Skeletal muscle satellite cell (primary cell): ENCODE measurements around the gene KXD1. TPM values are rescaled to one million over a fixed set of nuclear protein-coding genes. Genes with fewer than 3 reads are reported as not detected.

Experiments
- H3K27me3 ChIP-seq: 2 replicates; pipeline ENCODE4 v1.7.0; 2013; ENCODE audit warnings: low read length; ENCODE audit not compliant: control insufficient read depth, insufficient read depth
- H3K36me3 ChIP-seq: 2 replicates; pipeline ENCODE4 v1.7.0; 2013; ENCODE audit warnings: mild to moderate bottlenecking, control low read depth, low read length; ENCODE audit not compliant: insufficient read depth
- H3K4me1 ChIP-seq: 2 replicates; pipeline ENCODE4 v1.7.0; 2013; ENCODE audit warnings: low read length; ENCODE audit not compliant: control insufficient read depth, insufficient read depth
- H3K4me2 ChIP-seq: 2 replicates; pipeline ENCODE4 v1.7.0; 2013; ENCODE audit warnings: mild to moderate bottlenecking, low read length
- H3K4me3 ChIP-seq: 2 replicates; pipeline ENCODE4 v1.7.0; 2013; ENCODE audit warnings: low read length
- H3K9ac ChIP-seq: 2 replicates; pipeline ENCODE4 v1.7.0; 2013; ENCODE audit warnings: mild to moderate bottlenecking, low read depth, low read length, moderate library complexity
- H3K9me3 ChIP-seq: replicated peaks from 2 replicates; pipeline ENCODE4 v1.7.0; 2013; ENCODE audit warnings: mild to moderate bottlenecking, control low read depth, low read length
- total RNA-seq: library from RNA; depleted of rRNA; stranded (reverse); fragments of >200 nt; gene quantifications from 2 replicates; pipeline ENCODE4 v1.2.3, GENCODE V29; 2012; rRNA removed

The KXD1 gene
- total RNA-seq, result 142 and 164 TPM in 2 replicates

- Histone ChIP-seq H3K36me3 (peaks cover 6% of the 10 kb centered on the region), H3K4me3 (peak within 1 kb of the TSS; percentile 93), H3K4me2 (peak within 1 kb of the TSS; percentile 97), H3K9ac (peak within 1 kb of the TSS; percentile 97), H3K4me1 (peaks cover 30% of the 10 kb centered on the region), H3K27me3 (no peaks in the 10 kb centered on the region), H3K9me3 (no peaks in the 10 kb centered on the region)
Measured at GRCh38 chr19:18557411-18558201, at the start of gene KXD1. Gene KXD1 (plus strand): TSS chr19:18557870. CDS start chr19:18562057, 4,187 bp downstream.

GRCh38 chr19:18508585-18508984 lies 49.1 kb upstream of the KXD1 start:
- Histone ChIP-seq H3K4me2 (no peak overlapping the region), H3K4me1 (peaks cover 41% of the 10 kb centered on the region), H3K27me3 (no peaks in the 10 kb centered on the region), H3K9ac (no peak overlapping the region), H3K36me3 (no peaks in the 10 kb centered on the region), H3K4me3 (no peak overlapping the region), H3K9me3 (no peaks in the 10 kb centered on the region)

GRCh38 chr19:18510216-18510615 lies 47.5 kb upstream of the KXD1 start:
- H3K9ac ChIP-seq, result no peak overlapping the region
- no peaks in the 10 kb centered on the region for H3K9me3 ChIP-seq
- peaks cover 4% of the 10 kb centered on the region for H3K36me3 ChIP-seq
- H3K4me1 ChIP-seq, result peaks cover 38% of the 10 kb centered on the region
- H3K27me3 ChIP-seq, result no peaks in the 10 kb centered on the region
- no peak overlapping the region for H3K4me2 ChIP-seq
- no peak overlapping the region for H3K4me3 ChIP-seq

- Histone ChIP-seq H3K9ac (no peak overlapping the region), H3K4me3 (no peak overlapping the region), H3K4me1 (peaks cover 16% of the 10 kb centered on the region), H3K4me2 (no peak overlapping the region), H3K27me3 (no peaks in the 10 kb centered on the region), H3K36me3 (peaks cover 4% of the 10 kb centered on the region), H3K9me3 (no peaks in the 10 kb centered on the region)
Measured at GRCh38 chr19:18513868-18514267, 43.8 kb upstream of the KXD1 start.

GRCh38 chr19:18514800-18515682 lies 42.6 kb upstream of the KXD1 start:
- H3K36me3 ChIP-seq, result peaks cover 4% of the 10 kb centered on the region
- no peaks in the 10 kb centered on the region for H3K9me3 ChIP-seq
- H3K4me2 ChIP-seq, result no peak overlapping the region
- H3K27me3 ChIP-seq, result no peaks in the 10 kb centered on the region
- peaks cover 28% of the 10 kb centered on the region for H3K4me1 ChIP-seq
- H3K4me3 ChIP-seq, result no peak overlapping the region
- H3K9ac ChIP-seq, result no peak overlapping the region

GRCh38 chr19:18515959-18516358 lies 41.7 kb upstream of the KXD1 start:
- Histone ChIP-seq H3K4me3 (no peak overlapping the region), H3K9ac (no peak overlapping the region), H3K36me3 (peaks cover 4% of the 10 kb centered on the region), H3K4me2 (no peak overlapping the region), H3K9me3 (no peaks in the 10 kb centered on the region), H3K4me1 (peaks cover 29% of the 10 kb centered on the region), H3K27me3 (no peaks in the 10 kb centered on the region)

- Histone ChIP-seq H3K4me2 (no peak overlapping the region), H3K27me3 (no peaks in the 10 kb centered on the region), H3K36me3 (peaks cover 4% of the 10 kb centered on the region), H3K9ac (no peak overlapping the region), H3K4me1 (peaks cover 30% of the 10 kb centered on the region), H3K9me3 (no peaks in the 10 kb centered on the region), H3K4me3 (no peak overlapping the region)
Measured at GRCh38 chr19:18517606-18518005, 40.1 kb upstream of the KXD1 start.

GRCh38 chr19:18518639-18519038 lies 39.0 kb upstream of the KXD1 start:
- peaks cover 4% of the 10 kb centered on the region for H3K36me3 ChIP-seq
- no peak overlapping the region for H3K4me3 ChIP-seq
- no peaks in the 10 kb centered on the region for H3K9me3 ChIP-seq
- H3K4me2 ChIP-seq, result no peak overlapping the region
- no peak overlapping the region for H3K9ac ChIP-seq
- H3K27me3 ChIP-seq, result no peaks in the 10 kb centered on the region
- H3K4me1 ChIP-seq, result peaks cover 32% of the 10 kb centered on the region

- H3K36me3 ChIP-seq, result no peaks in the 10 kb centered on the region
- H3K9me3 ChIP-seq, result no peaks in the 10 kb centered on the region
- peak overlapping the region; percentile 86 for H3K4me2 ChIP-seq
- no peaks in the 10 kb centered on the region for H3K27me3 ChIP-seq
- peak overlapping the region; percentile 97 for H3K9ac ChIP-seq
- H3K4me3 ChIP-seq, result peak overlapping the region; percentile 98
- H3K4me1 ChIP-seq, result peaks cover 21% of the 10 kb centered on the region
Measured at GRCh38 chr19:18519962-18520847, 37.5 kb upstream of the KXD1 start.

- H3K4me1 ChIP-seq, result peaks cover 17% of the 10 kb centered on the region
- H3K9ac ChIP-seq, result peak overlapping the region; percentile 97
- no peaks in the 10 kb centered on the region for H3K36me3 ChIP-seq
- H3K4me3 ChIP-seq, result peak overlapping the region; percentile 98
- H3K9me3 ChIP-seq, result no peaks in the 10 kb centered on the region
- peak overlapping the region; percentile 86 for H3K4me2 ChIP-seq
- H3K27me3 ChIP-seq, result no peaks in the 10 kb centered on the region
Measured at GRCh38 chr19:18520848-18521691, 36.6 kb upstream of the KXD1 start.
